CD8-positive, alpha-beta memory T cell (primary cell): ENCODE measurements around the gene WRNIP1. TPM values are rescaled to one million over a fixed set of nuclear protein-coding genes. Genes with fewer than 3 reads are reported as not detected.

Source experiments
- CTCF ChIA-PET: fragments of 350-600 bp; sonication (Branson Sonifier 250); formaldehyde crosslinking; loops from one replicate; lab custom pipeline; 2021; ENCODE audit warnings: antibody characterized with exemption; lab: Charles Lee
- POLR2A ChIA-PET: fragments of 350-600 bp; sonication (Branson Sonifier 250); formaldehyde crosslinking; loops from one replicate; lab custom pipeline; 2021; ENCODE audit warnings: antibody characterized with exemption; lab: Charles Lee
- DNase-seq, 5 donors: peaks; one replicate each; pipeline versions ENCODE4 v3.0.0 to v3.0.0-alpha.2; 2020 to 2022; ENCODE audit warnings: mixed read lengths in 1 of 5
- H3K27ac ChIP-seq: one replicate; pipeline ENCODE4 v1.7.0; 2013; ENCODE audit warnings: low read depth, mild to moderate bottlenecking, low read length, moderate library complexity
- H3K27me3 ChIP-seq: 2 replicates; pipeline ENCODE4 v1.7.0; 2013; ENCODE audit warnings: low read length, mild to moderate bottlenecking; ENCODE audit not compliant: insufficient read depth, poor library complexity, severe bottlenecking
- H3K36me3 ChIP-seq: 2 replicates; pipeline ENCODE4 v1.7.0; 2013; ENCODE audit warnings: mild to moderate bottlenecking, low read length, moderate library complexity; ENCODE audit not compliant: insufficient read depth
- H3K4me1 ChIP-seq: 2 replicates; pipeline ENCODE4 v1.7.0; 2013; ENCODE audit warnings: mild to moderate bottlenecking, low read length, moderate library complexity; ENCODE audit not compliant: insufficient read depth
- H3K4me3 ChIP-seq: 2 replicates; pipeline ENCODE4 v1.7.0; 2013; ENCODE audit warnings: mild to moderate bottlenecking, low read length
- H3K9me3 ChIP-seq: 2 replicates; pipeline ENCODE4 v1.7.0; 2013; ENCODE audit warnings: mild to moderate bottlenecking, low read length
- H3K27ac Mint-ChIP-seq, 8 donors: one replicate each; pipeline ENCODE4 v1.8.0; 2020 to 2021; ENCODE audit warnings: mixed read lengths in 8 of 8, mild to moderate bottlenecking in 6 of 8, inconsistent platforms in 3 of 8, moderate library complexity in 3 of 8
- H3K27me3 Mint-ChIP-seq, 2 donors: one replicate each; pipeline ENCODE4 v1.8.0; 2020 to 2021; ENCODE audit warnings: mixed read lengths in 2 of 2, mild to moderate bottlenecking in 1 of 2, moderate library complexity in 1 of 2
- H3K36me3 Mint-ChIP-seq, 3 donors: one replicate each; pipeline ENCODE4 v1.8.0; 2020 to 2021; ENCODE audit warnings: mixed read lengths in 3 of 3, inconsistent platforms in 1 of 3, mild to moderate bottlenecking in 1 of 3
- H3K4me1 Mint-ChIP-seq, 3 donors: one replicate each; pipeline ENCODE4 v1.8.0; 2020 to 2021; ENCODE audit warnings: mixed read lengths in 3 of 3, inconsistent platforms in 1 of 3, mild to moderate bottlenecking in 1 of 3
- H3K4me3 Mint-ChIP-seq, 7 donors: one replicate each; pipeline ENCODE4 v1.8.0; 2020 to 2021; ENCODE audit warnings: mixed read lengths in 7 of 7, mild to moderate bottlenecking in 6 of 7, moderate library complexity in 4 of 7, inconsistent platforms in 2 of 7
- H3K9me3 Mint-ChIP-seq, 5 donors: one replicate each; pipeline ENCODE4 v1.8.0; 2020 to 2022; ENCODE audit warnings: mixed read lengths in 5 of 5, mild to moderate bottlenecking in 3 of 5, moderate library complexity in 2 of 5, inconsistent platforms in 1 of 5
- polyA plus RNA-seq: library from polyadenylated mRNA; unstranded; fragments of 300-500 nt; fragmentation: Illumina TruSeq; gene quantifications from one replicate; pipeline ENCODE4 v1.2.3, GENCODE V29; 2021
- total RNA-seq, 2 experiments: library from RNA; stranded (reverse); gene quantifications; one replicate each; pipeline ENCODE4 v1.2.3, GENCODE V29; 2021

The WRNIP1 gene
- total and polyA plus RNA-seq, 3 experiments from 2014 or later: 55.8 to 58.7 (median 58.5) TPM

- Mint-ChIP-seq H3K36me3 (peaks cover 0 to 5% (median 2%) of the 10 kb centered on the region in 3 donors), H3K9me3 (no peaks in the 10 kb centered on the region), H3K4me3 (no peak overlapping the region), H3K27ac (no peak overlapping the region), H3K4me1 (no peaks in the 10 kb centered on the region), H3K27me3 (peaks cover 4 to 15% of the 10 kb centered on the region in 2 donors)
- no peak overlapping the region for H3K4me3 ChIP-seq
- CTCF ChIA-PET: no interaction called here
- no peaks in the 10 kb centered on the region for H3K9me3 ChIP-seq
- no peaks in the 10 kb centered on the region for H3K36me3 ChIP-seq
- no peak for DNase-seq
- POLR2A ChIA-PET: no interaction called here
- H3K4me1 ChIP-seq: no peaks in the 10 kb centered on the region
- H3K27ac ChIP-seq: no peak overlapping the region
- no peaks in the 10 kb centered on the region for H3K27me3 ChIP-seq
Measured at GRCh38 chr6:2744209-2744771, 20.9 kb upstream of the WRNIP1 start.

DNA sequence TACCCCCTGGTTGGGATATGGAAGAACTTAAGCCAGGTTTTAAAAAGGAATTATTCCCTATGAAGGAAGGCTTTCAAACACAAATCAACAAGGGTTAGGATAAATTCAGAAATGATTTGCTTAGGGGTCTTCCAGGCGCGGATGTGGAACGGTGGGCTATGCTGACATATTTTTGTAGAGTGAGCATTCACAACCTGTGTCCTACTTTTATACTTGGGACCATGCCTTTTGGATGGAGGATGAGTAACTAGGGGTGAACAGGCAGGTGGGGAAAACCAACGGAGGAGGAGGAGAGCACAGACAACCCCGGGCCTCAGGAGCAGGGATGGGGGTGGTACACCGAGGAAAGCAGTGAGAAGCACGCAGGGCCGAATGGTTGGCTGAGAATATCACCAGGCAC is 20.4 kb upstream of the WRNIP1 start:
- Mint-ChIP-seq H3K4me1 (peaks cover under 1 to 2% (median 1%) of the 10 kb centered on the region in 3 donors), H3K27ac (no peak overlapping the region), H3K9me3 (no peaks in the 10 kb centered on the region), H3K27me3 (peaks cover 4 to 15% of the 10 kb centered on the region in 2 donors), H3K36me3 (peaks cover 0 to 5% (median 2%) of the 10 kb centered on the region in 3 donors), H3K4me3 (no peak overlapping the region)
- H3K4me3 ChIP-seq: no peak overlapping the region
- H3K36me3 ChIP-seq: no peaks in the 10 kb centered on the region
- no peak overlapping the region for H3K27ac ChIP-seq
- no peaks in the 10 kb centered on the region for H3K9me3 ChIP-seq
- no peaks in the 10 kb centered on the region for H3K27me3 ChIP-seq
- no peaks in the 10 kb centered on the region for H3K4me1 ChIP-seq
- no peak for DNase-seq
- ChIA-PET CTCF (no interaction called here), POLR2A (no interaction called here)

GRCh38 chr6:2745246-2745645 is 19.9 kb upstream of the WRNIP1 start:
- POLR2A ChIA-PET: no interaction called here
- H3K9me3 Mint-ChIP-seq: no peaks in the 10 kb centered on the region
- CTCF ChIA-PET: no interaction called here

GRCh38 chr6:2746557-2747061 is 18.6 kb upstream of the WRNIP1 start:
- H3K27me3 Mint-ChIP-seq: peaks cover 15% of the 10 kb centered on the region in 2 donors
- Histone ChIP-seq H3K27me3 (no peaks in the 10 kb centered on the region), H3K4me3 (no peak overlapping the region), H3K27ac (no peak overlapping the region), H3K9me3 (no peaks in the 10 kb centered on the region), H3K4me1 (no peaks in the 10 kb centered on the region), H3K36me3 (no peaks in the 10 kb centered on the region)
- ChIA-PET POLR2A (no interaction called here), CTCF (interaction anchor here (0.7 to 1.2 kb wide), 2 partner anchors 8 to 11 kb away, joined by 3 read pairs; no protein-coding TSS in a partner anchor)
- peaks cover 3 to 8% (median 5%) of the 10 kb centered on the region in 3 donors for H3K4me1 Mint-ChIP-seq
- DNase-seq: no peak
- H3K36me3 Mint-ChIP-seq: peaks cover 0 to 5% (median 2%) of the 10 kb centered on the region in 3 donors
- H3K4me3 Mint-ChIP-seq: no peak overlapping the region
- H3K27ac Mint-ChIP-seq: no peak overlapping the region
- H3K9me3 Mint-ChIP-seq: no peaks in the 10 kb centered on the region

More at GRCh38 chr6:2745246-2745645, 19.9 kb upstream of the WRNIP1 start:
- no peak for DNase-seq
- Mint-ChIP-seq H3K36me3 (peaks cover 0 to 5% (median 2%) of the 10 kb centered on the region in 3 donors), H3K4me3 (no peak overlapping the region), H3K27ac (no peak overlapping the region), H3K27me3 (peaks cover 4 to 15% of the 10 kb centered on the region in 2 donors), H3K4me1 (peaks cover 3 to 6% (median 5%) of the 10 kb centered on the region in 3 donors)
- Histone ChIP-seq H3K27ac (no peak overlapping the region), H3K4me3 (no peak overlapping the region), H3K27me3 (no peaks in the 10 kb centered on the region), H3K4me1 (no peaks in the 10 kb centered on the region), H3K9me3 (no peaks in the 10 kb centered on the region), H3K36me3 (no peaks in the 10 kb centered on the region)

GRCh38 chr6:2748183-2748582 is 17.0 kb upstream of the WRNIP1 start:
- CTCF ChIA-PET: interaction anchor here (1.0 to 3.5 kb wide), 2 partner anchors 10 to 16 kb away, joined by 3 to 11 read pairs; no protein-coding TSS in a partner anchor

DNA sequence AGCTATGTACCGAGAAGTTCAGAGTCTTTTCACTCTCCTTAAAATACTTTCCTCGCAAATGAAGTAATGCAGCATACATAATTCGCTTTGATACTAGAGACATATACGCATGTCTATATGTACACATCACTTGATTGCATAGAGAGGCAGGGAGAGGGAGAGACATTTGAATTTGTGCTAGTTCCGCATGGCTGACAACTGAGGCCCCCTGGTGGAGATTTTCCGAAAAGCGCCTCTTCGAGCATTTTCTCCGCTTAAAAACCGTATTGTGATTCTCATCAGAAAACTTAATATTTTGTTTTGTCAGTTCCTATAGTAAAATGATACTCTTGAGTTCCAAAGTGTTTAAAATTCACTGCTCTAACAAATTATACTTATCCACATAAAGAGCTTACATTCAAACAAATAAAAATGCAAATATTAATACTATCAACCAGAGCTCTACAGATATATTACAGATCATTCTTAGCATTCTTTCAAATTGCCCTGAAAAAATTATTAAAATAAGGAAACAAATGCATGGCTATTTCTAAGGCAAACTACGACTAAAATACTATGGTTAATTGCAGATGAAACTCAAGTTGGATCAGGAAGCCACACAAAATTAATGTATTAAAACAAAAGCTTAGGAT is 15.1 kb upstream of the WRNIP1 start:
- Mint-ChIP-seq H3K27ac (no peak overlapping the region), H3K36me3 (no peaks in the 10 kb centered on the region), H3K9me3 (no peaks in the 10 kb centered on the region), H3K4me1 (peaks cover 5 to 8% (median 8%) of the 10 kb centered on the region in 3 donors), H3K4me3 (no peak overlapping the region), H3K27me3 (peaks cover 10 to 29% of the 10 kb centered on the region in 2 donors)
- Histone ChIP-seq H3K36me3 (no peaks in the 10 kb centered on the region), H3K4me1 (no peaks in the 10 kb centered on the region), H3K27me3 (no peaks in the 10 kb centered on the region), H3K9me3 (no peaks in the 10 kb centered on the region), H3K27ac (no peak overlapping the region), H3K4me3 (no peak overlapping the region)
- ChIA-PET CTCF (interaction anchor here (0.9 to 3.6 kb wide), 10 partner anchors 8 to 1154 kb away, joined by 3 to 31 read pairs (median 6); partner anchors contain the start of gene WRNIP1), POLR2A (interaction anchor here (0.6 kb wide), 1 partner anchor 12 kb away, joined by 3 read pairs; no protein-coding TSS in a partner anchor)
- DNase-seq: peak; percentile 45 to 71 (median 53)

More at GRCh38 chr6:2748183-2748582, 17.0 kb upstream of the WRNIP1 start:
- no peaks in the 10 kb centered on the region for H3K27me3 ChIP-seq
- POLR2A ChIA-PET: no interaction called here
- H3K9me3 ChIP-seq: no peaks in the 10 kb centered on the region
- no peak for DNase-seq
- no peak overlapping the region for H3K4me3 ChIP-seq
- no peak overlapping the region for H3K27ac ChIP-seq
- H3K36me3 ChIP-seq: no peaks in the 10 kb centered on the region
- H3K27me3 Mint-ChIP-seq: peaks cover 16 to 18% of the 10 kb centered on the region in 2 donors
- peaks cover 3 to 8% (median 8%) of the 10 kb centered on the region in 3 donors for H3K4me1 Mint-ChIP-seq
- H3K27ac Mint-ChIP-seq: no peak overlapping the region
- no peaks in the 10 kb centered on the region for H3K4me1 ChIP-seq
- no peaks in the 10 kb centered on the region for H3K9me3 Mint-ChIP-seq
- H3K4me3 Mint-ChIP-seq: no peak overlapping the region
- H3K36me3 Mint-ChIP-seq: no peaks in the 10 kb centered on the region

DNA sequence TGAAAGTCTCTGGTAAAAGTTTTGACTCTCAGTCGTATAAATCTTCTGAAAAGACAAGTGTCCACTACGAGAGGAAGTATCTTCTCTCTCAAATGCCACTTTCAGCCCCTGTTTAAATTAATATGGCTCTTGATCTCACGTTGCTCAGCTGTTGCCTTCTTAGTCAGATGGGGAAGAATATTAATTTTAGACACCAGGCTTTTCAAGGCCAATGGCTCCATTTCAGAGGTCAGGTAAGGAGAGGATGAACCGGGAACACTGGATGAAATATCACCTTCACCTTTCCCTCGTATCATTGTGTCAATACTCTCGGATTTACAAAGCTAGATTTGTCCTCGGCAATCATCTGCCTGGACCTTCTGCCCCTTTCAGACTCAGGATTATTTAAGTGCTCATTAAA is 14.4 kb upstream of the WRNIP1 start, which contains the start of gene MYLK4:
TSS of gene MYLK4 (minus strand) at position 91 of the 400 bp plus-strand sequence. CDS start 1,628 bp downstream, outside the sequence.
- H3K27ac ChIP-seq: no peak within 1 kb of the TSS
- POLR2A ChIA-PET: no interaction called here
- no peaks in the 10 kb centered on the region for H3K36me3 ChIP-seq
- no peaks in the 10 kb centered on the region for H3K36me3 Mint-ChIP-seq
- no peak within 1 kb of the TSS for H3K4me3 ChIP-seq
- no peaks in the 10 kb centered on the region for H3K27me3 ChIP-seq
- CTCF ChIA-PET: interaction anchor here (0.9 to 3.6 kb wide), 9 partner anchors 8 to 1155 kb away, joined by 3 to 31 read pairs (median 7); partner anchors contain the start of gene WRNIP1
- no peak within 1 kb of the TSS for H3K27ac Mint-ChIP-seq
- peaks cover 5 to 8% (median 8%) of the 10 kb centered on the region in 3 donors for H3K4me1 Mint-ChIP-seq
- no peaks in the 10 kb centered on the region for H3K4me1 ChIP-seq
- H3K9me3 ChIP-seq: no peaks in the 10 kb centered on the region
- no peaks in the 10 kb centered on the region for H3K9me3 Mint-ChIP-seq
- H3K4me3 Mint-ChIP-seq: no peak within 1 kb of the TSS
- no peak for DNase-seq
- H3K27me3 Mint-ChIP-seq: peaks cover 8 to 35% of the 10 kb centered on the region in 2 donors

GRCh38 chr6:2751871-2752270 is 13.3 kb upstream of the WRNIP1 start:
- no peaks in the 10 kb centered on the region for H3K9me3 ChIP-seq
- CTCF ChIA-PET: interaction anchor here (3.6 kb wide), 1 partner anchor 13 kb away, joined by 31 read pairs; no protein-coding TSS in a partner anchor
- H3K36me3 ChIP-seq: no peaks in the 10 kb centered on the region
- H3K27me3 ChIP-seq: no peaks in the 10 kb centered on the region
- no peaks in the 10 kb centered on the region for H3K9me3 Mint-ChIP-seq
- H3K27ac Mint-ChIP-seq: peak overlapping the region in 1 of 8 donors; percentile 38
- H3K27me3 Mint-ChIP-seq: peaks cover 13 to 42% of the 10 kb centered on the region in 2 donors
- H3K4me1 Mint-ChIP-seq: peaks cover 5 to 8% (median 8%) of the 10 kb centered on the region in 3 donors
- DNase-seq: no peak
- H3K27ac ChIP-seq: no peak overlapping the region
- POLR2A ChIA-PET: no interaction called here
- H3K4me3 ChIP-seq: no peak overlapping the region
- no peaks in the 10 kb centered on the region for H3K36me3 Mint-ChIP-seq
- no peaks in the 10 kb centered on the region for H3K4me1 ChIP-seq
- H3K4me3 Mint-ChIP-seq: no peak overlapping the region
